ENCODE results near the gene CTBP2.

The CTBP2 gene

GRCh38 chr10:124936813-124937212 lies 223.6 kb downstream of the CTBP2 start:
- no peaks in the 10 kb centered on the region for H3K27me3 ChIP-seq (ENCODE audit: low read depth, low read length)
- H3K27ac ChIP-seq (ENCODE audit: low read length): no peak overlapping the region

GRCh38 chr10:124935946-124936345 lies 224.4 kb downstream of the CTBP2 start:
- Histone ChIP-seq H3K4me3 (ENCODE audit: low read depth in 1 of 2, low read length in 2 of 2) (no peak overlapping the region), H3K27ac (ENCODE audit: low read length) (no peak overlapping the region), H3K27me3 (ENCODE audit: low read depth, low read length) (no peaks in the 10 kb centered on the region), H3K36me3 (ENCODE audit: control insufficient read depth in 1 of 2, insufficient read depth in 2 of 2, low read length in 2 of 2) (no peaks in the 10 kb centered on the region), H3K9me3 (ENCODE audit: control insufficient read depth in 1 of 2, low read length in 2 of 2) (no peaks in the 10 kb centered on the region), H3K4me1 (ENCODE audit: control insufficient read depth in 1 of 2, insufficient read depth in 2 of 2, low read length in 2 of 2) (peaks cover 0 to 10% of the 10 kb centered on the region in 2 donors)

More at GRCh38 chr10:124936813-124937212, 223.6 kb downstream of the CTBP2 start:
- Histone ChIP-seq H3K4me1 (ENCODE audit: control insufficient read depth in 1 of 2, insufficient read depth in 2 of 2, low read length in 2 of 2) (peaks cover 0 to 10% of the 10 kb centered on the region in 2 donors), H3K36me3 (ENCODE audit: control insufficient read depth in 1 of 2, insufficient read depth in 2 of 2, low read length in 2 of 2) (no peaks in the 10 kb centered on the region), H3K9me3 (ENCODE audit: control insufficient read depth in 1 of 2, low read length in 2 of 2) (no peaks in the 10 kb centered on the region), H3K4me3 (ENCODE audit: low read depth in 1 of 2, low read length in 2 of 2) (no peak overlapping the region)

Measured in muscle layer of duodenum (tissue), 2 donors.